RWPE2 (cell line): ENCODE measurements around the gene CPSF6.
"Not testable (repeated sequence)": the region's sequence is repeated elsewhere in the genome, so short reads cannot be mapped to it uniquely, and the experiment has no call there.

Experiments
- ATAC-seq: fragments of 200-7000 bp; cut with Tn5 transposase; 3 replicates; pipeline ENCODE4 v1.9.1; 2021; ENCODE audit warnings: low read depth
- DNase-seq: peaks from one replicate; pipeline ENCODE4 v3.0.0-alpha.2; 2020; ENCODE audit warnings: low spot score
- H3K27ac ChIP-seq: fragments of 450-650 bp; 2 replicates; pipeline ENCODE4 v1.5.1; 2017; ENCODE audit warnings: mild to moderate bottlenecking; ENCODE audit not compliant: poor library complexity, severe bottlenecking
- H3K27me3 ChIP-seq: fragments of 250-450 bp; sonication (Bioruptor Pico); 2 replicates; pipeline ENCODE4 v1.5.1; 2021; ENCODE audit warnings: mild to moderate bottlenecking, moderate library complexity; ENCODE audit not compliant: insufficient read depth, poor library complexity, severe bottlenecking
- H3K36me3 ChIP-seq: fragments of 250-450 bp; sonication (Bioruptor Pico); 2 replicates; pipeline ENCODE4 v1.5.1; 2020; ENCODE audit warnings: low read depth, mild to moderate bottlenecking, moderate library complexity
- H3K4me1 ChIP-seq: fragments of 250-450 bp; sonication (Bioruptor Pico); 2 replicates; pipeline ENCODE4 v1.5.1; 2021; ENCODE audit warnings: mild to moderate bottlenecking, moderate library complexity; ENCODE audit not compliant: insufficient read depth, poor library complexity, severe bottlenecking
- H3K4me3 ChIP-seq: fragments of 250-450 bp; sonication (Bioruptor Pico); 2 replicates; pipeline ENCODE4 v1.5.1; 2021; ENCODE audit warnings: mild to moderate bottlenecking, moderate library complexity; ENCODE audit not compliant: severe bottlenecking
- H3K9me3 ChIP-seq: fragments of 250-450 bp; sonication (Bioruptor Pico); 2 replicates; pipeline ENCODE4 v1.5.1; 2021; ENCODE audit warnings: mild to moderate bottlenecking, moderate library complexity; ENCODE audit not compliant: severe bottlenecking
- CTCF ChIP-seq: fragments of 450-650 bp; IDR thresholded peaks from one replicate; pipeline ENCODE4 v1.5.1; 2017; ENCODE audit warnings: mild to moderate bottlenecking, moderate library complexity; ENCODE audit not compliant: poor library complexity, severe bottlenecking

The CPSF6 gene

DNA sequence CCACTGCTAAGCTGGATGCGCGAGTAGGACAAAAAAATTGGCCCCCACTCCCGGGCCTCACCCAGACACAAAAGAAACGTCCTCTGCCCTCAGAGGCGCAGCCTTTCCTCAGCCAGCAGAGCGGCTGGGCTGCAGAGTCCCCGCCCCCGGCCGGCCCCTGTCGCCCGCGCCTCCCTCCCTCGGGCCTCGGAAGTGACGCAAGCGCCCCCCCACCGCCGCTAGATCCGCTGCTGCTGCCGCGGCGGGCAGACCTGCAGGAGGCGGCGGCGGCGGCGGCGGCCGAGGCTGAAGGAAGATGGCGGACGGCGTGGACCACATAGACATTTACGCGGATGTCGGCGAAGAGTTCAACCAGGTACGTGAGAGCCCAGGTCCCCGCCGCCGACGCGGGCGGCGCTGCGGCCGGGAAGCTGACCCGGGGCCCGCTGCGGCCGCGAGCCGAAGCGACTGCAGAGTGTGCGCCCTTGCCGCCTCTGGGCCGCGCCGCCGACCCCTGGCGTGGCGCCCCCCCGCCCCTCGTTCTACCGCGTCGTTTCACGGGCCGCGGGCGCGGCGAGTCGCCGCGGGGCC, at the start of gene CPSF6:
Gene CPSF6 (plus strand): TSS at position 218 of the 570 bp plus-strand sequence. CDS start 78 bp downstream, at position 296.
- H3K36me3 ChIP-seq = peaks cover 33% of the 10 kb centered on the region
- H3K4me1 ChIP-seq = peaks cover 17% of the 10 kb centered on the region
- no peak for TF ChIP-seq CTCF
- no peaks in the 10 kb centered on the region for H3K9me3 ChIP-seq
- H3K27ac ChIP-seq = peak within 1 kb of the TSS; percentile 77
- peak within 1 kb of the TSS; percentile 96 for H3K4me3 ChIP-seq
- ATAC-seq (peak; percentile 94), DNase-seq (peak; percentile 90)
- H3K27me3 ChIP-seq = no peaks in the 10 kb centered on the region

DNA sequence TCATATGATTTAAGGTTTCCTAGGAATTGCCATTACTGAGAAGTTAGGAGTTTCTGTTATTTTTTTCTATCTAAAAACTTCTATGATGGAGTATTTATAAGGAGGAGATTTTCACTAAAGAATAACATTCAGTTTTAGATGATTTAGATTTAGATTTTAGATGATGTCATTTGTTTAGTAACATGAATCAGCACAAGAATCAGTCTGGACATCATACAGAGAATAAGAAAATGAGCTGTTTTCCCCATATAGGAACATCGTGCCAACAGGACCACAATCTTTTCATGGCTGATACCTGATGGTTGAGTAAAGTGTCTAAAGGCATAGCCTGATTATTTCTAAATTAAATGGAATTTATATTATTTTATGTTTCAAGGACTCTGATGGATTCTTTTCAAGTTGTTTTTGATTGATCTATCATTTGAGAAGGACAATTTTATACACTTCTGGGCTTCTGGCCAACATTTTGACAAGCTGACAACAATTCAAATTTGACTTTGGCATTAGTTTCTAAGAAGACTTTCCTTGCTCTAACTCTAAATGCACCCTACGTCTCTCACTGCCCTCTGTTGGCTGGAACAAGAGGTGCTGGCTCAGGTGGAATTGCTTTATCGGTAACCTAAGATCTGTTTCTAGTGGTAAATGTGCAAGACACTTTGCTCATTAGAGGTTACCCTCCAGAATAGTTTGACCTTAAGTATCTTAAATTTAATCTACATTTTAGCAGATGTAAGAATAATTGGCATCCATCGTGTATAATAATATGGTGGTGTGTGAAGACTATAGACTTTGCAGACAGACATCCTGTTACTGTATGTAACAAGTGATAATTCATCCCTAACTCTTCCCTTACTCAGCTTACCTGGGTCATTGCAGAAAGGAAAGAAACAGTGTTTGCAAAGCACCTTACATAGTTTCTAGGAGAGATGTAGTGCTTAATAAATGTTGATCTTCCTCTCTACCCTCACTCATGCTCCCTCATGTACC, 42.8 kb upstream of the CPSF6 start:
- H3K4me1 ChIP-seq = no peaks in the 10 kb centered on the region
- no peaks in the 10 kb centered on the region for H3K9me3 ChIP-seq
- H3K4me3 ChIP-seq = no peak overlapping the region
- no peaks in the 10 kb centered on the region for H3K27me3 ChIP-seq
- no peak for ATAC-seq
- TF ChIP-seq CTCF = peak; percentile 20
- no peaks in the 10 kb centered on the region for H3K36me3 ChIP-seq
- H3K27ac ChIP-seq = no peak overlapping the region
- DNase-seq = no peak

DNA sequence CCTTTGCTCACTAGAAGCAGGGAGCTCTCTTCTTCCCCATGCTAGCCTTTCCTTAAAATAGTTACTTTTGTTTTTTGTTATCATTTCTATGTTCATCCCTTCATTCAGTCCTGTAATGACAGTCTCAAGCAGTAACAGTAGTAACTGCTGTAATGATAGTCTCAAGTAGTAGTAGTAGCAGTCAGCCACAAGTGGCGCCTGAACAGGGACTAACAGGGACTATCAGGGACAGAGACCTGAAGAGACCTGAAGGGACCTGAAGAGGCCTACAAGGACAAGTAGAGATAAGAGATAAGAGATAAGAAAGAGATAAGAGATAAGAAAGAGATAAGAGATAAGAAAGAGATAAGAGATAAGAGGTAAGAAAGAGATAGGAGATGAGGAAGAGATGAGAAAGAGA, 39.4 kb upstream of the CPSF6 start:
- H3K27ac ChIP-seq, H3K36me3 ChIP-seq, DNase-seq, H3K9me3 ChIP-seq, H3K27me3 ChIP-seq, H3K4me3 ChIP-seq, ATAC-seq, H3K4me1 ChIP-seq: not testable (repeated sequence)

DNA sequence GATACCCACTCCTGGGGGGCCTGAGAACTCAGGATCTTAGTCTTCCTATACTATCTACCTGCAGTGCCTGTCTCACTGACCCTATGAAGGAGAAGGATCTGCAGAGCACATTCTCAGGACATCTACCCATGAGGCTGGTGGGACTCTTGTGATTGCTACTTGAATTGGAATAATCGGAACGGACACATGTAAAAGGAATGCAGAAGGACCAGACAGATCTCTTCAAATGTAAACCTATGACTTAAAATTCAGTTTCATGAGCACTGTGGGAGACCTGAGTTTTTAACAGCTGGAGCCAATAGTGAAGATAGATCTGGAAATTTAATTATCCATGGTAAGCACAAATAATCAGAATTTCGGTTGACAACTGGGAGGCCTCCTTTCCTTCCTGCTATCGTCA, 35.2 kb upstream of the CPSF6 start:
- H3K36me3 ChIP-seq = no peaks in the 10 kb centered on the region
- H3K4me3 ChIP-seq = no peak overlapping the region
- no peak overlapping the region for H3K27ac ChIP-seq
- ATAC-seq = no peak
- no peaks in the 10 kb centered on the region for H3K9me3 ChIP-seq
- no peak for DNase-seq
- no peaks in the 10 kb centered on the region for H3K4me1 ChIP-seq
- no peaks in the 10 kb centered on the region for H3K27me3 ChIP-seq
- TF ChIP-seq CTCF = no peak

GRCh38 chr12:69210661-69211060, 28.7 kb upstream of the CPSF6 start:
- no peaks in the 10 kb centered on the region for H3K36me3 ChIP-seq
- H3K27me3 ChIP-seq = no peaks in the 10 kb centered on the region
- ATAC-seq (no peak), DNase-seq (no peak)
- H3K27ac ChIP-seq = no peak overlapping the region
- no peak overlapping the region for H3K4me3 ChIP-seq
- no peaks in the 10 kb centered on the region for H3K9me3 ChIP-seq
- no peaks in the 10 kb centered on the region for H3K4me1 ChIP-seq
- no peak for TF ChIP-seq CTCF
